Measurements from ENCODE around the gene NAXE.

The NAXE gene

GRCh38 chr1:156641761-156642264 is 50.2 kb downstream of the NAXE start, which contains the start of gene BCAN:
TSS of gene BCAN (plus strand) at chr1:156642117. CDS start at chr1:156646055, 3,938 bp downstream.
- Mint-ChIP-seq H3K9me3 (no peaks in the 10 kb centered on the region), H3K36me3 (no peaks in the 10 kb centered on the region), H3K4me1 (peaks cover 26% of the 10 kb centered on the region), H3K27me3 (peaks cover 62% of the 10 kb centered on the region), H3K27ac (no peak within 1 kb of the TSS), H3K4me3 (peak within 1 kb of the TSS; percentile 74)

- H3K27ac Mint-ChIP-seq, result no peak overlapping the region
- H3K27me3 Mint-ChIP-seq, result peaks cover 63% of the 10 kb centered on the region
- peaks cover 26% of the 10 kb centered on the region for H3K4me1 Mint-ChIP-seq
- H3K4me3 Mint-ChIP-seq, result peak overlapping the region; percentile 54
- H3K9me3 Mint-ChIP-seq, result no peaks in the 10 kb centered on the region
- H3K36me3 Mint-ChIP-seq, result no peaks in the 10 kb centered on the region
Measured at GRCh38 chr1:156642265-156643048, 50.9 kb downstream of the NAXE start.

- Mint-ChIP-seq H3K27ac (peak overlapping the region; percentile 1), H3K4me1 (peaks cover 26% of the 10 kb centered on the region), H3K27me3 (peaks cover 65% of the 10 kb centered on the region), H3K36me3 (no peaks in the 10 kb centered on the region), H3K9me3 (no peaks in the 10 kb centered on the region), H3K4me3 (peak overlapping the region; percentile 54)
Measured at GRCh38 chr1:156643049-156643777, 51.6 kb downstream of the NAXE start.

GRCh38 chr1:156643778-156644092 is 52.2 kb downstream of the NAXE start:
- H3K4me3 Mint-ChIP-seq, result no peak overlapping the region
- H3K4me1 Mint-ChIP-seq, result peaks cover 26% of the 10 kb centered on the region
- H3K9me3 Mint-ChIP-seq, result no peaks in the 10 kb centered on the region
- H3K27ac Mint-ChIP-seq, result peak overlapping the region; percentile 1
- no peaks in the 10 kb centered on the region for H3K36me3 Mint-ChIP-seq
- H3K27me3 Mint-ChIP-seq, result peaks cover 65% of the 10 kb centered on the region

All from activated naive CD4-positive, alpha-beta T cell treated with anti-CD3 and anti-CD28 coated beads, Interleukin-2, amount 50 U/mL, for 24 hours (primary cell).